Uterus (tissue), 4 donors: ENCODE measurements around the gene PIM1. TPM values are rescaled to one million over a fixed set of nuclear protein-coding genes. Genes with fewer than 3 reads are reported as not detected.
A peak's percentile ranks its signal among the peaks of the same experiment; 100 is the strongest.

ENCODE experiments used
- DNase-seq, 2 donors: peaks; one replicate each; pipeline ENCODE4 v3.0.0-alpha.2; 2019 to 2020
- H3K27ac ChIP-seq, 2 donors: fragments of 200-600 bp; sonication (generic); 1 replicate in 1 of 2; 2 replicates in 1 of 2; pipeline ENCODE4 v1.5.1; 2016 to 2018
- H3K27me3 ChIP-seq, 2 donors: fragments of 200-600 bp; sonication (generic); one replicate each; pipeline ENCODE4 v1.5.1; 2018 to 2019; ENCODE audit warnings: control low read depth in 1 of 2
- H3K36me3 ChIP-seq, 2 donors: fragments of 200-600 bp; sonication (generic); one replicate each; pipeline ENCODE4 v1.5.1; 2019; ENCODE audit warnings: control low read depth in 1 of 2
- H3K4me1 ChIP-seq, 2 donors: fragments of 200-600 bp; sonication (generic); one replicate each; pipeline ENCODE4 v1.5.1; 2018 to 2019; ENCODE audit warnings: control low read depth in 1 of 2
- H3K4me3 ChIP-seq, 2 donors: fragments of 200-600 bp; sonication (generic); 1 replicate in 1 of 2; 2 replicates in 1 of 2; pipeline ENCODE4 v1.5.1; 2018 to 2019; ENCODE audit warnings: mild to moderate bottlenecking in 1 of 2
- H3K9me3 ChIP-seq, 2 donors: fragments of 200-600 bp; sonication (generic); one replicate each; pipeline ENCODE4 v1.5.1; 2019; ENCODE audit warnings: control low read depth in 1 of 2
- POLR2A ChIP-seq, 2 donors: fragments of 450-650 bp; IDR thresholded peaks; one replicate each; pipeline ENCODE4 v1.6.1; 2016; ENCODE audit warnings: antibody characterized with exemption in 2 of 2, mild to moderate bottlenecking in 1 of 2, moderate library complexity in 1 of 2
- intact Hi-C: fragments of 100-400 bp; cut with DNase I; formaldehyde crosslinking; loops from one replicate; pipeline ENCODE4 v1.15.1; 2023; ENCODE audit warnings: low total_unique reads
- total RNA-seq, 4 donors: library from RNA; depleted of rRNA in 3 of 4; stranded (reverse); fragments of >200 nt in 3 of 4; gene quantifications; one replicate each; pipeline versions ENCODE4 v1.1.0 to v1.2.4, GENCODE V29; 2014 to 2023
- TF ChIP-seq, protein P1 (sequence below), 4 experiments: fragments of 200-600 bp in 2 of 4; fragments of 450-650 bp in 2 of 4; sonication (generic) in 2 of 4; IDR thresholded peaks; one replicate each; pipeline ENCODE4 v1.5.1; 2016 to 2019; ENCODE audit warnings: antibody characterized with exemption in 4 of 4, mild to moderate bottlenecking in 2 of 4, moderate library complexity in 1 of 4
- donor health status: DM: yes; HTN: yes; CAD: no.

Gene PIM1
- total RNA-seq, 4 donors from 2014 or later: 2.0 to 44.5 (median 28.8) TPM

DNA sequence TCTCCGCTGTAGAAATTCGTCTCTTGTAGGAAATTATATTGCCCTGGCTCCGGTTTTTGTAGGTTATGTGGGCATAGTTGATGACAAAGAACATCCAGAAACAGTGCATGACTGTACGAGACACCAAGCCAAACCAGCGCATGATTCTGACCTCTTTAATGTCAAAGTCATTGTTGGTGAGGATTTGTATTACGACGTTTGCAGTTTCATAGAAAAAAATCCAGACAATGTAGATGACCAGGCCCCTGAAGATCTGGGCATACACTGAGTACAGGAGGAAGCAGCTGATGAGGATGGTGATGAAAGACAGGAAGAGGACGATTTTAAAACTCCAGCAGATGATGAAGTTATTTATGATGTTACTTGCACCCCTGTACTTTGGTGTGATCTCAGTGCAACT lies 48.6 kb downstream of the PIM1 start:
- DNase-seq: no peak
- no peak for TF ChIP-seq POLR2A (IDR thresholded peaks at IDR 0.05)
- TF ChIP-seq, protein P1, sequence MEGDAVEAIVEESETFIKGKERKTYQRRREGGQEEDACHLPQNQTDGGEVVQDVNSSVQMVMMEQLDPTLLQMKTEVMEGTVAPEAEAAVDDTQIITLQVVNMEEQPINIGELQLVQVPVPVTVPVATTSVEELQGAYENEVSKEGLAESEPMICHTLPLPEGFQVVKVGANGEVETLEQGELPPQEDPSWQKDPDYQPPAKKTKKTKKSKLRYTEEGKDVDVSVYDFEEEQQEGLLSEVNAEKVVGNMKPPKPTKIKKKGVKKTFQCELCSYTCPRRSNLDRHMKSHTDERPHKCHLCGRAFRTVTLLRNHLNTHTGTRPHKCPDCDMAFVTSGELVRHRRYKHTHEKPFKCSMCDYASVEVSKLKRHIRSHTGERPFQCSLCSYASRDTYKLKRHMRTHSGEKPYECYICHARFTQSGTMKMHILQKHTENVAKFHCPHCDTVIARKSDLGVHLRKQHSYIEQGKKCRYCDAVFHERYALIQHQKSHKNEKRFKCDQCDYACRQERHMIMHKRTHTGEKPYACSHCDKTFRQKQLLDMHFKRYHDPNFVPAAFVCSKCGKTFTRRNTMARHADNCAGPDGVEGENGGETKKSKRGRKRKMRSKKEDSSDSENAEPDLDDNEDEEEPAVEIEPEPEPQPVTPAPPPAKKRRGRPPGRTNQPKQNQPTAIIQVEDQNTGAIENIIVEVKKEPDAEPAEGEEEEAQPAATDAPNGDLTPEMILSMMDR (IDR thresholded peaks at IDR 0.05): no peak
- intact Hi-C loops: no loop called here
- Histone ChIP-seq H3K4me1 (no peaks in the 10 kb centered on the region), H3K9me3 (no peaks in the 10 kb centered on the region), H3K27ac (no peak overlapping the region), H3K4me3 (no peak overlapping the region), H3K27me3 (no peaks in the 10 kb centered on the region), H3K36me3 (no peaks in the 10 kb centered on the region)

DNA sequence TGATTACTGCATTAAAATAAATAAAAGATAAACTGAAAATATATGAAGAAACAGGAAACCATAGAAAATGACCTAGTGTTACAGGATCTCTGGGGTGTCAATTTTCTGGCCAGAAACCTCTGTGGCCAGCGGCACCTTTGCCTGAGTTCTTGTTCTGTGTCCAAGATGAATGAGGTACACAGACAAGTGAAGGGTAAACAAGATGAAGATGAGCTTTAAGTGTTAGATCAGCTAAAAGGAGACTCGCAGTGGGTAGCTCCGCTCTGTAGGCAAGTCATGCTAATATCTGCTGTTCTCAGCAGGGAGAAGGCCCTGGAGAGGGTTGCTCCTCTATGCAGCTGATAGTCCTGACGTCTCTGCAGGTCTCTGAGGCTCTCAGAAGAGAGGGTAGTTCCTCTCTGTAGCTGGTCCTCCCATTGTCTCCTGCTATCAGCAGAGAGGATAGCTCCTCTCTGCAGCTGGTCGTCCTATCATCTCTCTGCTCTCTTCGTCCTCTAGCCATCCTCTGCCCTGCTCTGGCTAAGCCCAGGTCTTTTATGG lies 51.7 kb downstream of the PIM1 start:
- no peak for DNase-seq
- Histone ChIP-seq H3K4me3 (peak overlapping the region in 1 of 2 donors; percentile 67), H3K27ac (peak overlapping the region in 1 of 2 donors; percentile 56), H3K27me3 (no peaks in the 10 kb centered on the region), H3K4me1 (no peaks in the 10 kb centered on the region), H3K9me3 (no peaks in the 10 kb centered on the region), H3K36me3 (no peaks in the 10 kb centered on the region)
- intact Hi-C loops: no loop called here
- TF ChIP-seq, protein P1 (IDR thresholded peaks at IDR 0.05): no peak
- TF ChIP-seq POLR2A (IDR thresholded peaks at IDR 0.05): no peak

DNA sequence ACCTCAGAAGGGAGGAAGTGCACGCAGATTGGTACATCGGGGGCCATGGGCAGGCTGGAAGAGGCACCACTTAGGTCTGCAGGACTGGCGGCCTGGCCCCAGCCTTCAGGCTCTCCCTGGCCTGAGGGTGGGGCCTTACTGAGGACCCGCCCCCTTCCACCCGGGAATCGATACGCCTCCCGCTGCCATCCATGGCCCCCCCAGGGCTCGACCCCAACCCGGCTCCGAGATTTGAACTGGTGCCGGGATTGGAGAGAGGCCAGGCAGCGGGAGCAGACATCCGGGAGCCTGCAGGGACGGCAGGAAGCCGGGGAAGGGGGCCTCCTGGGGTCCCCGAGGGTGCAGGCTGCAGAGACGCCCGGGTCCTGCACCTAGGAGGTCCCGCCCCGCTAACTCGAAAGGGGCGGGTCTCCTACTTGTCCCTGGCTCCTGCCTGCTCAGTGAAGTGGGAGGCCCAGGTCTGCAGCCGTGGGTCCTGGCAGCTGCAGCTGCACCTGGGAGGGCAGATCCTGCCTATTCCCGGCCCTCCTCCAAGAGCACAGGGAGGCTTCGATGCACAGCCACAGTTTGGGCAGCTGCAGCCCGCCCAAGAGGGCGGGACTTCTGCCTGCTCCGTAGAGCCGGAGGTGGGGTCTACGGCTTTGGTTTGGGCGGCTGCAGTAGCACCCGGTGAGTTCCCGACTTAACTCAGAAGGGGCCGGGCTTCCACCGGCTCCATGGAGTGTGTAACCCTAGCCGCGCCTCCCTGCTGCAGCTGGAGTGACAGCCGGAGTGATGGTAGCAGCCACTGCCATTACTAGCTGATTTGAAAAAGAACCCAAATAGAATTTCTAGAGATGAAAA lies 52.4 kb downstream of the PIM1 start:
- Histone ChIP-seq H3K4me1 (no peaks in the 10 kb centered on the region), H3K9me3 (no peaks in the 10 kb centered on the region), H3K36me3 (no peaks in the 10 kb centered on the region), H3K27me3 (no peaks in the 10 kb centered on the region), H3K27ac (peak overlapping the region in 1 of 2 donors; percentile 56), H3K4me3 (peak overlapping the region; percentile 46 to 67)
- intact Hi-C loops: no loop called here
- peak; percentile 71 to 74 for DNase-seq
- peak in 1 of 2 donors; percentile 48 for TF ChIP-seq POLR2A (IDR thresholded peaks at IDR 0.05)
- TF ChIP-seq, protein P1 (IDR thresholded peaks at IDR 0.05): no peak

DNA sequence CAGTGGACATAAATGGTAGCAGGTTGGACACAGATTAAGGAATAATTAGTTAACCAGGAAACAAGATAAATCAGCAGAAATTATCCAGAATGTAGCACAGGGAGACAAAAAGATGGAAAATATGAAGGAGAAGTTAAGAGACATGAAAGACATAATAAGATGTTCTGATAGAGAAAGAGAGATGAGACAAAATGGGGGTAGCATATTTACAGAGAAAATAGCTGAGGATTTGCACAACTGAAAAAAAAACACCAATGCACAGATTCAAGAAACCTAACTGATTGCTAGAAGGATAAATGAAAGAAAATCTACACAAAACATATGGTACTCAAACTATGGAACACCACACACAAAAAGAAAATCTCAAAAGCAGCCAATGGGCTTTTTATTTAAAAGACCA lies 53.0 kb downstream of the PIM1 start:
- no peak for DNase-seq
- H3K4me1 ChIP-seq: no peaks in the 10 kb centered on the region
- no peaks in the 10 kb centered on the region for H3K9me3 ChIP-seq
- intact Hi-C loops: no loop called here
- H3K27ac ChIP-seq: peak overlapping the region in 1 of 2 donors; percentile 56
- peak overlapping the region; percentile 46 to 67 for H3K4me3 ChIP-seq
- TF ChIP-seq POLR2A (IDR thresholded peaks at IDR 0.05): no peak
- TF ChIP-seq, protein P1 (IDR thresholded peaks at IDR 0.05): no peak
- H3K27me3 ChIP-seq: no peaks in the 10 kb centered on the region
- no peaks in the 10 kb centered on the region for H3K36me3 ChIP-seq

Other genes with a start within 250 kb of the PIM1 start
- 10 to 100 TPM in 1 of 4 donors, 1 to 10 TPM in 3; 1.2 to 32.4 (median 6.7) TPM for gene PI16, start 215.4 kb upstream of the PIM1 start, total RNA-seq
- 100 to 1,000 TPM; 111 to 172 (median 146) TPM for gene MTCH1, start 184.0 kb upstream of the PIM1 start, total RNA-seq
- gene FGD2, start 164.5 kb upstream of the PIM1 start, total RNA-seq: 10 to 100 TPM in 3 of 4 donors, under 1 TPM in 1; 0.51 to 27.6 (median 11.5) TPM
- gene TBC1D22B, start 87.6 kb downstream of the PIM1 start, total RNA-seq: 10 to 100 TPM in 1 of 4 donors, 1 to 10 TPM in 3; 4.1 to 15.4 (median 7.5) TPM
- gene TMEM217, start 88.0 kb downstream of the PIM1 start, total RNA-seq: 1 to 10 TPM in 1 of 4 donors, under 1 TPM in 1, not detected in 2; 0.21 to 1.6 TPM
- 10 to 100 TPM in 3 of 4 donors, 1 to 10 TPM in 1; 5.9 to 42.6 (median 19.1) TPM for gene RNF8, start 183.8 kb downstream of the PIM1 start, total RNA-seq